GM23338 (cell line): ENCODE measurements around the gene MAP3K21.

Source experiments
- CTCF ChIP-seq, 2 experiments: fragments of 200-600 bp in 1 of 2; sonication (generic) in 1 of 2; conservative IDR thresholded peaks; 2 replicates each; pipeline versions ENCODE4 v1.5.1 to v1.6.1; 2016 to 2017; ENCODE audit warnings: antibody characterized with exemption in 2 of 2, low read depth in 2 of 2, mild to moderate bottlenecking in 2 of 2, moderate library complexity in 1 of 2
- EZH2 ChIP-seq: fragments of 200-600 bp; sonication (generic); IDR thresholded peaks from one replicate; pipeline ENCODE4 v1.8.0; 2017; ENCODE audit warnings: antibody characterized with exemption, mild to moderate bottlenecking, low read depth; ENCODE audit not compliant: unreplicated experiment
- EZH2phosphoT487 ChIP-seq: fragments of 200-600 bp; sonication (generic); IDR thresholded peaks from one replicate; pipeline ENCODE4 v1.8.1; 2018; ENCODE audit warnings: antibody characterized with exemption; ENCODE audit not compliant: unreplicated experiment
- POLR2AphosphoS5 ChIP-seq: IDR thresholded peaks from 2 replicates; pipeline ENCODE4 v1.6.1; 2016; ENCODE audit warnings: antibody characterized with exemption, low read depth
- REST ChIP-seq: IDR thresholded peaks from one replicate; pipeline ENCODE4 v1.6.1; 2018; ENCODE audit warnings: antibody characterized with exemption; ENCODE audit not compliant: unreplicated experiment

- TF ChIP-seq CTCF (conservative IDR thresholded peaks at IDR 0.05; ENCODE audit: low read depth in 2 of 2) (no peak), REST (no peak), EZH2 (no peak), POLR2AphosphoS5 (no peak), EZH2phosphoT487 (no peak)
Observed at GRCh38 chr1:233357595-233358397, 30.3 kb downstream of the MAP3K21 start.
